ENCODE data around the gene BBS1.
"Not testable (repeated sequence)": the region's sequence is repeated elsewhere in the genome, so short reads cannot be mapped to it uniquely, and the experiment has no call there.

The BBS1 gene

DNA sequence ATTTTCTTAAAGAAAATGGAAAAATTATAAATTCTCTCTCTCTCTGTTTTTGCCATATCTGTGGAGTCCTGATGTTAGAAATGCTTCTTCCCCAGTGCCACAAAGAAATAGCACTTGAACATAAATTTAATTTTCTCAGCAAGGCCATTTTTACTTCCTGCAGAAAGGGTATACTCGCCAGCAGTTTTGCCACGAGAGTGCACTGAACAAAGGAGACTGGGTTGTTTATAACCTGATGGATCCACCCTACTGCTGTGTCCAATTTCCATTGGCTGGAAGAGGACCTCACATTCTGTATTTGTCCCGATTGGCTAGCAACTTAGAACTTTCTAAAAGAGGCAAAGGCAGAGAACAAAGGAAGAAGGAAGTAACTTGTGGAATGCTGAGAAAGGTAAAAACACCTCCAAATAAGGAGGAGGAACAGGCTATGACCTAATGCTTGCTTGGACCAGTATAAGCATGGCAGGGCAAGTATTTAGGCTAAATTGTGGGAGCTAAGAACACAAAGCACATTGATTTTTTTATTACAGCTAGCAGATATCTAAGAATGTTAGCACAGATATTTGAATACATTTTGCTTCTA, 72.2 kb downstream of the BBS1 start:
- ATAC-seq: not testable (repeated sequence)
